SK-N-DZ (cell line): ENCODE results near the gene BDH2. TPM values are rescaled to one million over a fixed set of nuclear protein-coding genes. Genes with fewer than 3 reads are reported as not detected.
A peak's percentile ranks its signal among the peaks of the same experiment; 100 is the strongest.

ENCODE experiments used
- DNase-seq: peaks from one replicate; pipeline ENCODE4 v3.0.0-alpha.2; 2015; ENCODE audit warnings: low spot score
- polyA plus RNA-seq, 2 experiments: library from polyadenylated mRNA; depleted of rRNA; stranded (reverse); fragments of >200 nt; gene quantifications; 2 replicates each; pipeline ENCODE4 v1.2.3, GENCODE V29; 2014

Gene BDH2
- polyA plus RNA-seq (2014; cell fraction: cytosol; rRNA removed), result 84.1 and 92.8 TPM in 2 replicates
- 133 and 166 TPM in 2 replicates for polyA plus RNA-seq (2014; cell fraction: nucleus; rRNA removed)

DNA sequence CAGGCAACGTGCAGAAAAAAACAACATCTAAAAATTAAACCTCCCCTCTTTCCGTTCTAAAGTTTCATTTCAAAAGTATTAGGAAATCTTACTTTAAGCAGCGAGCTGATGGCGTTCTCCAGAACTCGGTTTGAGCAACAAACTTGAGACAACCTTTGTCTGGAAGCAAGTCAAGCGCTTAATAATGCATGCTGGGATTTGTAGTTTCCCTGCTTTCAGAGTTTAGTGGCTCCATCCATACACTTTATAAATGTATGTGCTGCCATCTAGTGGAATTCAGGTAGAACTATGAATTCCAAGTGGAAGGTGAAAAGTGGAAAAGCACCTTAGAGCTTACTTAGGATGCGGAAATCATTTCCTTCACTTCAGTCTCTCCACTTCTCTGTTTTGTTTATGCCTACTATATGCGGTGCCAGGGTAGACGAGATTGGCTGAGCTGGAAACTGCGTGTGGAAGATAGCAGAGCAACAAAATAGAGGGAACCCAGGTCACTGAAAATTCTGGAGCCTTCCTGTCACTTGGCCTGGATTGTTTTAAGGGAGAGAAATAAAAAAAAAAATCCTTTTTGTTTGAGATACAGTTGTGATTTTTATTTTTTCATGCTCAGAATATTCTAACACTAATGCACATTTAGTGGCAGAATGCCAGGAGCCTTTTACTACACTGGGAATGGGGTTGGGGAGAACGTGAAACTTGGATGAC lies at the start of gene BDH2:
BDH2 (minus strand) TSS at position 144 of the 702 bp plus-strand sequence. CDS start 3,580 bp downstream, outside the sequence.
- DNase-seq, result peak; percentile 84

DNA sequence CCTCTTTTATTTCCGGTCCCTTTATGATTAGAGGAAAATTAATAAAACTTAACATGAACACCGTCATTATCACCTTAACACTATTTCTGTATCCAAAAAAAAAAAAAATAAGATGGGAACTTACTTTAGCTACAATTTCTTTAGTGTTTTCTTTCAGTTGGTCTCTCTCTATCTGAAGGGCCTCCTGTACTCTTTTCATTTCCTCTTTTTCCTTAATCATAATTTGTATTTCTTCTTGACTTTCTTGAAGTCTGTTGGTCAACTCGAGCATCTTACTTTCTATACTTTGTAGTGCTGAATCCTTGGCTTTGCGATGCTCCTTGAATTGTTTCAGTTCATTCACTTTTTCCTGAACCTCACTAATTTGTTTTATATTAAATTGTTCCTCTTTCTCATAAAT lies 45.3 kb upstream of the BDH2 start:
- no peak for DNase-seq

DNA sequence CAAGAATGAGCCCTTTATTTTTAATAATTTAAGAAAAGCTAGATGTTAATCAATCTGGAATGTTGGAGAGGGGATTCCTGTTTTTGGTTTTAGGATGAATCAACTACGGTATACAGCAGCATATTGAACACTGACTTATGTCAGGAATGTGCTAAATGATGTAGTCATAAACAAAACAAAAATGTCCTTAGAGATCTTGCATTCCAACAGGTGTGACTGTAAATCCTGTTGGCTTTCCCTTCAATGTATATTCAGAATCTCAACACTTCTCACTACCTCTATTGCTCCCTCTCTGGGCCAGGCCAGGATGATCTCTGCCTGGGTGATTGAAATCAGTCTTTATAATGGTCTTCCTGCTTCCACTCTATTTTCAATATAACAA lies 37.8 kb upstream of the BDH2 start:
- DNase-seq, result no peak

- no peak for DNase-seq
Observed at GRCh38 chr4:103136671-103137445, 37.2 kb upstream of the BDH2 start.

DNA sequence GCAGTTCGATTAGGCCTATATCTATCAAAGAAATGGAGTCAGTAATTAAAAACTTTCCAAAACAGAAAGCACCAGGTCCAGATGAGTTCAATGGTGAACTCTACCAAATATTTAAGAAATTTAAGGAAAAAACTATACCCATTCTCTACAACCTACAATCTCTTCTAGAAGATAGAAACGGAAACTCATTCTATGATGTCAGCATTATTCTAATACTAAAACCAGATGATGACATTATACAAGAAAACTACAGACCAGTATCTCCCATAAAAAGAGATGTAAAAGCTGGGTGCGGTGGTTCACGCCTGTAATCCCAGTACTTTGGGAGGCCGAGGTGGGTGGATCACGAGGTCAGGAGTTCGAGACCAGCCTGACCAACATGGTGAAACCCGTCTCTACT lies 29.5 kb upstream of the BDH2 start:
- DNase-seq, result no peak

DNA sequence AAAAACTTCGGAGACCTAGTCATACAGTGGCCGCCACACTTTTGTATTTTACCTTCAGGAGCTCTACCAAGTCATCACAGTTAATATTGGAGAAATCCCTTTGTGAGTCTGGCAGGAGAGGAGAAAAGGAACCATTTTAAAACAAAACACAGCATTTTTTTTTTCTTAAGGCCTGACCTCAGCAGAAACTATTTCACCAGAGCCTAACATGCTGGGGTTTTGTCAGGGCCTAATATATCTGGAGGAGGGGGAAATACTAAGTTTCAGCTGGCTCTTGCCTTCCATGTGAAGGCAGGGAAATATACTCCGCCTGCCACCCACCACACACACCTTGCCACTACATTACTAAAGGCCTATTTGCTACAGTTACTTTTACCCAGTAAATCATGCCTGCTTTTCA lies 26.5 kb upstream of the BDH2 start:
- DNase-seq, result no peak

GRCh38 chr4:103123114-103123513 lies 23.5 kb upstream of the BDH2 start:
- no peak for DNase-seq

- no peak for DNase-seq
Observed at GRCh38 chr4:103118166-103118565, 18.5 kb upstream of the BDH2 start.

DNA sequence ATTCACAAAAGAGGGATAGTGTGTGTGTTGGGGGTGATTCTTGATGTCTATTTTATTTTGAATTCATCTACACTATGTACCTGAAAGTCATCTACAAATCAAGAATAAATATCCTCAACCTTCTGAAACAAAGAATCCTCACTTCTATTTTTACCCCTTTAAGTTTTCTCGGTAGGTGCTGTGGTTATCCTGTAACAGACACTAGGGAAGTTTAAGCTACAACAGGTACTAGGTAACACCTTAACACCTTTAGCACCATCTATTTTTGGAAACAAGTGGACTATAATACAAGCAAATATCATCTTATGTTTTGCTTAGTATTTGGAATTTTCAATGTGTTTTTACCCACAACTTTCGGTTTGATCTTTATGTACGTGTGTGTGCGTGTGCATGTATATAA lies 12.0 kb upstream of the BDH2 start:
- DNase-seq, result no peak

DNA sequence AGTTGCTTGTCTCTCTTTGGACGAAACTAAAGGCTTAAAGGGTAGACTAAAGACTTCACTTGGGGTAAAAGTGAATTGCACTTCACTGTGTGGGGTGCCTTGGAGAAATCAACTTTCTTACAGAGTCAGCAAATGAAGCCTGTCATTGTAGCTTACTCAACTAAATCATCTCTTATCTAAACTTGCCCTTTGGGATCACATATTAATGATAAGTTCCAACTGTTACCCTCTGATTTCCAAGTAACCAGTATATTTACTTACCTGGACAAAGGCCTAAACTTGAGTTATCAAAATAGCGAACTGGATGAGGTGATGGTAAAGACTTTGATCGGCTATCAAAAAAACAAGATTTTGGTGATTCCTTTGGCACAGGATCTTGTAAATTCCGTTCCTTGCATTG lies 8.9 kb upstream of the BDH2 start:
- no peak for DNase-seq

GRCh38 chr4:103105558-103106356 lies 6.1 kb upstream of the BDH2 start:
- DNase-seq, result no peak

DNA sequence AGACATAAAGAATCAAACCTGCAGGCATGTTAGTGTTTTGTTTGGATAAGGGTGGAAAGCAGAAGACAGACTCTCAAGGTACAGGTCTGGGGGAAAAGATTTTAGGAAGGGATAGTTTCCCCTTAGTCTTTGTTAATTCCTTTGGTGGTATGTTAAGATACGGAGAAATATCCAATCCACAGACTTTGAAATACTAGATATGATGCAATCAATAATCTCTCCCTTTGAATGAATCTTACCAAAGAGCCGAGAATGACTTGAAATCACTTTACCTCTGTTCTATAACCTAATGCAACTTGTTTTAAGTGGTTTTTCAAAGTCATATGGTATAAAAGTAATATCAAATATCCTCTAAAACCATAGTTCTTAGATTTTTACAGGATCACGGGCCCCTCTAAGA lies 5.3 kb upstream of the BDH2 start:
- no peak for DNase-seq

DNA sequence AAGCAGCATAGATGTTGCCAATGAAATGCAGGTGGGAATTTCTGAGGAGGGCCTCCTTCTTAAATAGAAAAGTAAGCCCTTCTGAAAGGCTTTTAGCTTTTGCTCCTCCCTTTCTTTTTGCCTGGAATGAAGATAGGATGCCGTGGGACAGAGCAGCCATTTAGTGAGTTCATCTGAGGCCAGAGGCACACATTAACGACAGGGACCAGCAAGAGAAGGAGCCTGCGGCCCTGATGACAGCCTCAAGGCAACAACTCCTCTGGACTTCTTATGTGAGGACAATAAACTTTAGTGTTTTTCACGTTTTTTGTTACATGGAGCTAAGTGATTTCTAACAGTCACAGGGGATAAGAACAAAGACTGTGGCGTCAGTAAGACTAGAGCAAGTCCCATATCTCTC lies 1.1 kb upstream of the BDH2 start:
- no peak for DNase-seq

DNA sequence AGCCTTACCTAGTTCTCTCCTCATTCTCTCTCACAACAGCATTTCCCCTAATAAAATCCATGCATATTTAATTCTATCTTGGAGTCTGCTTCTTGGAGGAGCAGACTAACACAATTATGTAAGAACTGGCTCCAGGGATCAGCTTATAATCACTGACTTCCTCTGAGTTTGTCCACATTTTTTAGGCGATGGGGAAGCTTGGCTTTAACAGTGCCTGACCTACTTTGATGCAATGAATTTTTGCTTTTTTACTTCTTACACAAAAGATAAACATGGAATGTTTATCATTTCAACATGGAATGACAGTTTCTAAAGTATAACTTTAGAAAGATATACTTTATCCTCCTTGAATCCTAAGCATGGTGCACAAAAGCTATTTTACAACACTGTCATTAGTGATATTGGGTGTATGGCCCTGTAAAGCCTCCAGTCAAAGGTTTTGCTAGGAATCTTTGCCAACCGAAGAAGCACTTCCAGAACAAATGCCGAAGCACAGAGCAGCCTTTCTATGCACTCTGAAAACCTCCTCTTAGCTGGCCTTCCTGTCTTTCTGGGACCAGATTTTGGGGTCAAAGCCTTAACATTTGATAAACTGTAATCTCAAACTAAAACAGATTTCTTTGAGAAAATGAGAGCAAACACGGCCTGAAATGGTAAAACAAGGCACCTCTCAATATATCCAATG lies 736 bp downstream of the BDH2 start:
- no peak for DNase-seq

- DNase-seq, result peak; percentile 8
Observed at GRCh38 chr4:103098341-103098740, 1.3 kb downstream of the BDH2 start.

DNA sequence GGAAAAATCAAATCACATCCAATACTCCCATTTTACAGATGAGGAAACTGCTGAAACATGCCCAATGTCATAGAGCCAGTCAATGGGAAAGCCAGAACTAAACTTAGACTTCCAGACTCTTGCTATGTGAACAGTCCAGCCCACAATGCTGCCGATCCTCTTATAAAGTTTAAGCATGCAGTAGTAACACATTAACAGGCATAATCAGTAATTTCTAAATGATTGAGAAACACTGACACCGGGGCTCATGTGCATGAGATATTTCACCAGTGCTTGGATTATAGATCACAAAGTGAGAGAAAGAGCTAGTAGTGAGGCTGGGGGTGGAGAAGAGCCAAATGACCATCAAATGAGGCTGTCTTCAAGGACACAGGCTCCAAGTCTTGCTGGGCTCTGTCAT lies 2.5 kb downstream of the BDH2 start:
- DNase-seq, result no peak

DNA sequence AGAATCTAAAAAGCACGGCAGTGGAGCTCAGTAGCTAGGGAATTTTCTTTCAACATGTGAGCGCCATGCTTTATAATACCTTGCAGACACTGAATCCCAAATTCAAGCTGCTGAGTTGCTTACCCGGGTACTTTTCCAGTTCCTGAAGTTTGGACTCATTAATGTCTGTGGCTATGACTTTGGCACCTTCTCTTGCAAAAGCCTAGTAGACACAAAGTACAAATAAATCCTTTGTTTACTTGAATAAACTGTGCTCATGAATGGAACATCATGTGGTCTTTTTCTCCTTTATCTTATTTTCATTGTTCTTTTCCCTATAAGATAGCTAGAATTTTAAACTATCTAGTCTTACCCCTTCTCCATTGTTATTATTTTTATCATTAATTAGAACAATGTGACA lies 4.6 kb downstream of the BDH2 start:
- DNase-seq, result no peak

DNA sequence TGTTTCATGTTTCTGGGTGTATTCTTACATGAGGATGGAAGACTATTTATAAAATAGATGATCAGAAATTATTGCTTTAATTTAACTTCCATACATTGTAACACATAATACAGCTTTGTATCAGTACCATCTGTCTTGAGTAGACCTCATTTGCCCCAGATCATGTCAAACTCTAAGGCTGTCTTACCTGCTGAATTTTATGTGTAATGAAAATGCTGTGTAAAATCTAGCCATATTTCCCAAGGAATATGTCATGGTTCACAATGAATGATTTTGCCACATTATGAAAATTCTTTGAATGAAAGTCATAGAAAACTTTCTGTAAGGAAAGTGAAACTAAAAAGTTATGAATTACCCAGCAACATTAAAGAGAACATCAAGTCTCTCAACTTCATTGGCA lies 7.4 kb downstream of the BDH2 start:
- DNase-seq, result no peak

- peak; percentile 60 for DNase-seq
Observed at GRCh38 chr4:103091601-103092223, 7.9 kb downstream of the BDH2 start.

- DNase-seq, result no peak
Observed at GRCh38 chr4:103089481-103089880, 10.2 kb downstream of the BDH2 start.

DNA sequence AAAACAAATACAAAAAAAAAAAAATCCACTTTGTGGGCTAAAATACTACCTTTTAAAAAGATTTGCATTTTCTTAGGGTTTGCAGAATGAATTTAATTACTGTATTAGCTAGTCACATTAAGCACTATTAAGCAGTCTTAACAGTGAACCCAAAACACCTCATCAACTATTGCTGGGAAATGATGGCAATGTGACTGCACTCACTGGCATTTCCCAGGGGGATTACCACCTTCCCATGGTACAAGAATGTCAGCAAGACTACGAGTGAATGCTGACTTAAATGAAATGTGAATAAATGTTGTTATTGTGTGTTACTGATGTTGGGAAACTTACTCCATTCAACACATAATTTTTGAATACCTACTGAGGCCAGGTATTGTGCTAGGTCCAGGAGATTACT lies 13.1 kb downstream of the BDH2 start:
- DNase-seq, result no peak
